Testis (tissue), 2 donors: ENCODE data around the gene OLA1.

Experiments
- POLR2A ChIP-seq: fragments of 450-650 bp; IDR thresholded peaks from one replicate; pipeline ENCODE4 v1.6.1; 2017; ENCODE audit warnings: antibody characterized with exemption, mild to moderate bottlenecking, moderate library complexity
- TF ChIP-seq, protein P1 (sequence below), 3 experiments: fragments of 450-650 bp in 2 of 3; fragments of 200-600 bp in 1 of 3; sonication (generic) in 1 of 3; IDR thresholded peaks; one replicate each; pipeline ENCODE4 v1.5.1; 2016 to 2019; ENCODE audit warnings: antibody characterized with exemption in 3 of 3, mild to moderate bottlenecking in 2 of 3, moderate library complexity in 1 of 3

DNA sequence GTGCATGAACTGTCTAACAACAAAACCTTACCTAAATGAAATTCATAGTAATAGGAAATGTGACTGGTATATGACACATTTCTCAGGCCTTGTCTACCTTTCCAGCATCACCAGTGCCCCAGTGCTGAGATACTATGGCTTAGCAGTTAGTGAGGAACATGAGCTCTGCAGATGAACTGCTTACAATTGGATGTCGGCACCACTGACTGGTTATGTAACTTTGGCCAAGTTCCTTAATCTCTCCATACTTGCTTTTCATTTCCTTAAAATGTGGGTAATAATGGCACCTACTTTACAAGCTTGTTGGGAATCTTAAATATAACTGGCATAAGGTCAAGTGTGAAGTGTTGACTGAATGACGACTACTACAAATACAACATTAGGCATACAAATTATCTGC lies 136.3 kb downstream of the OLA1 start:
- TF ChIP-seq POLR2A = no peak
- TF ChIP-seq, protein P1, sequence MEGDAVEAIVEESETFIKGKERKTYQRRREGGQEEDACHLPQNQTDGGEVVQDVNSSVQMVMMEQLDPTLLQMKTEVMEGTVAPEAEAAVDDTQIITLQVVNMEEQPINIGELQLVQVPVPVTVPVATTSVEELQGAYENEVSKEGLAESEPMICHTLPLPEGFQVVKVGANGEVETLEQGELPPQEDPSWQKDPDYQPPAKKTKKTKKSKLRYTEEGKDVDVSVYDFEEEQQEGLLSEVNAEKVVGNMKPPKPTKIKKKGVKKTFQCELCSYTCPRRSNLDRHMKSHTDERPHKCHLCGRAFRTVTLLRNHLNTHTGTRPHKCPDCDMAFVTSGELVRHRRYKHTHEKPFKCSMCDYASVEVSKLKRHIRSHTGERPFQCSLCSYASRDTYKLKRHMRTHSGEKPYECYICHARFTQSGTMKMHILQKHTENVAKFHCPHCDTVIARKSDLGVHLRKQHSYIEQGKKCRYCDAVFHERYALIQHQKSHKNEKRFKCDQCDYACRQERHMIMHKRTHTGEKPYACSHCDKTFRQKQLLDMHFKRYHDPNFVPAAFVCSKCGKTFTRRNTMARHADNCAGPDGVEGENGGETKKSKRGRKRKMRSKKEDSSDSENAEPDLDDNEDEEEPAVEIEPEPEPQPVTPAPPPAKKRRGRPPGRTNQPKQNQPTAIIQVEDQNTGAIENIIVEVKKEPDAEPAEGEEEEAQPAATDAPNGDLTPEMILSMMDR (IDR thresholded peaks at IDR 0.05) = no peak
